ENCODE data around the gene ATF5.

The ATF5 gene

DNA sequence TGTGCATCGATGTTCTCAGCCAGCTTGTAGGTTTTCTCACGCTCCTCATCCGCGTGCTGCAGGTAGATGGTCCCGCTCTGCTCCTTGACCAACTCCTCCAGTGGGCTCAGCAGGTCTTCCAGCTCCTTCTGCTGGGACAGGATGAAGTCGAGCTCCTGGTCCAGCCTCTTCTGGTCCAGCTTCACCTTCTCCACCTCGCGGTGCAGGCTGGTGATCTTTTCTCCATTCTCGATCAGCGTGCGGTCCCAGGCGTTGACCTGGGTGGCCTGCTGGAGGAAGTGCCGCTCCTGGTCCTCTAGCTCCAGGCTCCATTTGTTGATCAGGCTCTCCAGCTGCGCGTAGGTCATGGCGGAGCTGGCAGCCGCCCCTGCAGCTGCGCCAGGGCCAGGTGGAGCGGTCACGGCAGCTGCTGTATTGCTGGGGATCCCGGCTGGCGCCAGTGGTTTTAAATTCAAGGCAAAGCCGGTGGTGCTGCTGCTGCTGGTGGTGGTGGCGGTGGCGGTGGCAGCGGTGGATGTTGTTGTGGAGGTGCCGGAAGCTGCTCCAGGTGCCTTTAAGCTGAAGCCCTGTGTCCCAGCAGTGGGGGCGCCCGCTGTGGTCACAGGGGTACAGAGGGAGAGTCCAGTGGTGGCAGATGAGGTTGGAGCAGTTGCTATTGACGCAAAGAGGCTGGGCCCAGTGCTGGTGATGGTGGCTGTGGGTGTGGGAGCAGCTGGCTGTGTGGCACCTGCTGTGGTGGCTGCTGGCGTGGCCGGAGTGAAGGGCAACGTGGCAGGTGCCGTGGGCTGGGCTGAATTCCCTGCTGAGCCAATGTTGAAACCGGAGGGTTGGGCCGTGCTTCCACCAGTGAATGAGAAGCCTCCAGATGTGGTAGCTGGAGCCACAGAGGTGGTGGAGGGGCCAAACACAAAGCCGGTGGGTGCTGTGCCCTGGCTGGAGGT, 20.3 kb upstream of the ATF5 start:
- no peak overlapping the region for H3K4me3 Mint-ChIP-seq

DNA sequence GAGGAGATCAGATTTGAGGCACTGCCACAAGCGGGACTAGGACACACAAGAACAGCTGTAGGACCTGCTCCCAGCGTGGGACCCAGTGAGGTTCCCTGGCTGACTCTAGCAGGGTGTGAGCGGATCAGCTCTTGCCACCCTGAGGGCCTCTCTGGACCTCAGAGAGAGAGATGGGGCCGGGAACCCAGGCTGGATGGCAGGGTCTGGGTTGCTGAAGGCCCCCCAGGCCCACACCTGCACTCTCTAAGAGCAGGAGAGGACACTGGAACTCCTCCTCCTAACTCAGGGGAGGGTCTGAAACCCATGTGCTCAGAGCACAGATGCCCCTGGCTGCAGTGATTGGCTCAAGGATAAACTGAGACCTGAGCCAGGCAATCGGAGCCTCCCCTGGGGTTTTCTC, 18.8 kb upstream of the ATF5 start:
- no peak for ATAC-seq

More for the DNA sequence above, 20.3 kb upstream of the ATF5 start:
- ATAC-seq (no peak), DNase-seq (no peak)
- Mint-ChIP-seq H3K9me3 (no peaks in the 10 kb centered on the region), H3K27ac (no peak overlapping the region), H3K36me3 (ENCODE audit: low read depth) (peaks cover 60% of the 10 kb centered on the region), H3K27me3 (no peaks in the 10 kb centered on the region), H3K4me1 (peaks cover 69% of the 10 kb centered on the region)

DNA sequence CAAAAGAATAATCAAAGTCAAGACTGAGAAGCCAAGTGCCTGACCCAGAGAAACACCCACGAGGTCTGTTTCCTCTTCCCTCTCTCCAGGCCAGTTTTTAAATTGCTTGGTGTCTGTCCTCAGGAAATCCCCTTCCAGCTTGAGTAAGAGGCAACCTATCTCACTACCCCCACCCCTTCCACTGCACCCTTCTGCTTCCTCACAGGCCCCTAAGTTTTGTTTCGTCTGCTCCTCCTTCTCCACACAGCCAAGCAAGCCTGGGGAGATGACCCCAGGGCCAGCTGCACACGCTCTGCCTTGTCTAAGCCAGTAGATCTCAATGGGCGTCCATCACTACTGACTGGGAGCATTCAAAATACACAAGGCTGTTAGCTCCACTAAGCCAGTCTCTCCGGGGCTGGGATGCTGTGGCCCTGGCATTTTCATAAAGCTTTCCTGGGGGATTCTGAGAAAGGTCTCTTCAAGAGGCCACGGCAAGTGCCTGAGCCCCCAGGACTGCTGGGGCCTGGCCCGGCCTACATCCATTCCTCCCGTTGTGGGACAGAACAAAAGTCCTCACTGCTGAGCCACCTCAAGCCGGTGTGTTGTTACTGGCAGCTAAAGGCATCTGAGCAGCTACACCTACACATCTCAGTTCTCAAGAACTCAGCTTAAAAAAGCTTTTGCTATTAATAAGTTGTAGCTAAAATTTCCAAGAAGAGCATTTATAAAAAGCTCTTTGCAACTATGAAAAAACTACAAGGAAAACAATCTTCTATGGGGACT, 17.4 kb upstream of the ATF5 start:
- Mint-ChIP-seq H3K27me3 (no peaks in the 10 kb centered on the region), H3K27ac (peak overlapping the region; percentile 87), H3K9me3 (no peaks in the 10 kb centered on the region), H3K36me3 (ENCODE audit: low read depth) (peaks cover 71% of the 10 kb centered on the region), H3K4me1 (peaks cover 71% of the 10 kb centered on the region), H3K4me3 (peak overlapping the region; percentile 48)
- DNase-seq (peak; percentile 39), ATAC-seq (peak; percentile 75)

More for the DNA sequence above, 18.8 kb upstream of the ATF5 start:
- Mint-ChIP-seq H3K9me3 (no peaks in the 10 kb centered on the region), H3K36me3 (ENCODE audit: low read depth) (peaks cover 72% of the 10 kb centered on the region), H3K4me3 (no peak overlapping the region), H3K27ac (no peak overlapping the region), H3K4me1 (peaks cover 71% of the 10 kb centered on the region), H3K27me3 (no peaks in the 10 kb centered on the region)
- DNase-seq = no peak

DNA sequence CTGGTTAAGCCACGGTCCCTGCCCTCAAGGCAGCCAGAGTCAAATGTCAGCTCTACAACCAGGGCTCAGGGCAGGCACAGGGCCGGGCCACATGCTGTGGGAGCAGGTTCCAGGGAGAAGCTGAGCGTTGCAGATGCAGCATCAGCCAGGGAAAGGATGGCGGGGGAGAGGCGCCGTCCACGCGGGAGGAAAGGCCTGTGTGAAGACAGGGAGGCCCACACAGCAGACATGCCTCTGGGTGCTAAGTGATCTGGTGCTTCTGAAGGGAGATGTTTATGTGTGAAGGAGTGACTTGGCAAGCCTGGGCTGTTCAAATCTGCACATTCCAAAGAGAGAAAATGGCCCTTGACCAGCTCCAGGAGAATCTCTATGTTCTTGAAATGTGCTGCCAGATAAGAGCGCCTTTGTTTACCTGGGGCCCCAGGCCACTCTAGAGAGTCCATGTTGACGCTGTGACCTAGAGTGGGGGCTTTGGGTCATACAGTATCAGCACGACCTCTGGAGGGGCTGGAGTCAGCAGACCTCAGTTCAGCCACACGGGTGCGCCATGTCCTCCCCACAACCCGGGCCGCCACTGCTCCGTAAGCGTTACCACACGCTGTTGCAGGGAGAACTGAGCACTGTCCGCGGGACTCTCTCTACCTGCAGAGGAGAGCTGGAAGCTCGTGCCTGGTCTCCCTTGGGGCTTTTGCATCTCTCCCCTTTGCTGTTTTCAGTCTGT, 15.9 kb upstream of the ATF5 start:
- Mint-ChIP-seq H3K27ac (peak overlapping the region; percentile 72), H3K36me3 (ENCODE audit: low read depth) (peaks cover 72% of the 10 kb centered on the region), H3K4me3 (no peak overlapping the region), H3K27me3 (no peaks in the 10 kb centered on the region), H3K9me3 (no peaks in the 10 kb centered on the region), H3K4me1 (peaks cover 70% of the 10 kb centered on the region)
- no peak for DNase-seq
- no peak for ATAC-seq

DNA sequence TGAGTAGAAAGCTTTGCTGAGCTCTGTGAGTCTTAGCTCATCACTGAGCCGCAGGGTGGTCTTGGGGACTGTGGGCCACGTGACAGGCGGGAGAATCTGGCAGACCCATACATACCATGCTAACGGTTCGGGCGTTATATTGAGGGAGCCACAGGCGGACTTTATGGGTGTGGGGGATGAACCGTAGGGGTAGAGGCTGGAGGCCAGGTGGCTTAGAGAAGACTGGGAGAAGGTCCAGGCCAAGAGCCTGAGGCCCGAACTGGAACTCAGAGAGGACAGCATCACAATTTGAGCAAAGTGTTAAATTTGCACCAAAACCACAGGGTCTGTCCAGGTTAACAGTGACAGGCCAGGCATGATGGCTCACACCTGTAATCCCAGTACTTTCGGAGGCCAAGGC, 15.3 kb upstream of the ATF5 start:
- DNase-seq = no peak
- H3K27ac Mint-ChIP-seq = peak overlapping the region; percentile 72

DNA sequence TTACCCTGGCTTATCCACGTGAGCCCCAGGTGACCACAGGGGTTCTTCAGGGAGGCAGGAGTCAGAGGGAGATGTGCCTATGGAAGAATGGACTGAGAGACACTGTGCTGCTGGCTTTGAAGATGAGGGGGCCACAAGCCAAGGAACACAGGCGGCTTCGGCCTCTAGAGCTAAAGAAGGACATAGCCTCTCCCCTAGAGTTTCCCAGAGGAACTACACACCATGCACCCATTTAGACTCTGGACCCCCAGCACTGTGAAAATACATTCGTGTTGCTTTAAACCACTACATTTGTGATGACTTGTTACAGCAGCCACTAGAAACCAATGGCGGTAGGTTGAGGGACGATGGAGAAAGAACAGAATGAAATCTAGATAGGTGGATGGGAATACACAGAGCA, 13.7 kb upstream of the ATF5 start:
- DNase-seq (no peak), ATAC-seq (no peak)
- H3K4me3 Mint-ChIP-seq = no peak overlapping the region
- peaks cover 64% of the 10 kb centered on the region for H3K36me3 Mint-ChIP-seq (ENCODE audit: low read depth)
- H3K27me3 Mint-ChIP-seq = no peaks in the 10 kb centered on the region
- H3K9me3 Mint-ChIP-seq = no peaks in the 10 kb centered on the region
- peak overlapping the region; percentile 75 for H3K27ac Mint-ChIP-seq
- H3K4me1 Mint-ChIP-seq = peaks cover 67% of the 10 kb centered on the region

More for the DNA sequence above, 15.3 kb upstream of the ATF5 start:
- Mint-ChIP-seq H3K9me3 (no peaks in the 10 kb centered on the region), H3K4me3 (no peak overlapping the region), H3K27me3 (no peaks in the 10 kb centered on the region), H3K4me1 (peaks cover 69% of the 10 kb centered on the region), H3K36me3 (ENCODE audit: low read depth) (peaks cover 72% of the 10 kb centered on the region)
- ATAC-seq = no peak

DNA sequence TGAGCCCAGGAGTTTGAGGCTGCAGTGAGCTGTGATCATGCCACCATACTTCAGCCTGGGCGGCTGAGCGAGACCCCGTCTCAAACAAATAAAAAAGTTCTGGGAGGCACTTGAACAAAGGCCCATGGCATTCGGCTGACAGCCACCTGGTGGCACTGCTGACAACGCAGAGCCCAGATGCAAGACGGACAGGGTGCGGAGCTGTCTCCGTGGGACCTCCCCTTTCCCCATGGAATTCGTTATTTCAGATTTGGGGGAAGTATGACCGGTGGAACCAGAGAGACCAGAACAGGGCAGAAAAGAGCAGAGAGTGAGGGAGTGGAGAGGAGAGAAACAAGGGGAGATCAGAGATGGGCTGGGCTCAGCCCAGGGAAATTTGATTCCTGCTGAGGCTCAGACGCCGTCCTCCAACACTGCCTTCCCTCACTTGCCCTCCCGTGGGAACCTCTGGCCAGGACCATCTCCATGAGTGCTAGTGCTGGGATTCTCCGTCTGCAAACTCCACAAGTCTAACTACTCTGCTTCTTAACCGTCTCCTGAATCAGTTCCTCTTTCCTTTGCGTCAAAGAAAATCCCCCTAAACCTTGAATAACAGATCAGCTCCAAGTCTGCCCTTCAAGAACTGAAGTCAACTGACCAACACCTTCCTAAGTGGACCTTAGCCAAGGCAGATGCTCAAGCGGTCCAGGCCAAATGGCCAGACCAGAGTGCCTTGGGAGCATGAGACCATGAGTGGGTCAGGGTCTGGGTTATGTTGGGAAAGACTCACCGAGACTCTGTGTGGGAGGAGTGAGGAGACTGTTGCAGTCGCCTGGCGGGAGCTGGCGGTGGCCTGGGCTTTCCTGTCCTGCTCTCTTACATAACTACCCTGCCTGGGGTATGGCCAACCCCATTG, 11.9 kb upstream of the ATF5 start:
- peaks cover 67% of the 10 kb centered on the region for H3K36me3 Mint-ChIP-seq (ENCODE audit: low read depth)
- H3K9me3 Mint-ChIP-seq = no peaks in the 10 kb centered on the region
- DNase-seq (no peak), ATAC-seq (no peak)
- peaks cover 66% of the 10 kb centered on the region for H3K4me1 Mint-ChIP-seq
- H3K4me3 Mint-ChIP-seq = no peak overlapping the region
- H3K27me3 Mint-ChIP-seq = no peaks in the 10 kb centered on the region
- H3K27ac Mint-ChIP-seq = peak overlapping the region; percentile 74

DNA sequence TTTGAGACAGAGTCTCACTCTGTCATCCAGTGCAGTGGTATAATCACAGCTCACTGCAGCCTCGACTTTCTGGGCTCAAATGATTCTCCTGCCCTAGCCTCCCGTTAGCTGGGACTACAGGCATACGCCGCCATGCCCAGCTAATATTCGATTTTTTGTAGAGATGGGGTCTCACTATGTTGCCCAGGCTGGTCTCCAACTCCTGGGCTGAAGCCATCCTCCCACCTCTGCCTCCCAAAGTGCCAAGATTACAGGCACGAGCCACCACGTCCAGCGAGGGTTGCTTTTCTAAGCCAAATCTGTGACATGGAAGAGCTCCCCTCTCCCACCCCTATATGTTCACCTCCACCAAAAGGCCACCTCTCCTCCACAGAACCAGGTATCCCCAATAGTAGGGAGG, 10.9 kb upstream of the ATF5 start:
- Mint-ChIP-seq H3K27me3 (no peaks in the 10 kb centered on the region), H3K36me3 (ENCODE audit: low read depth) (peaks cover 61% of the 10 kb centered on the region), H3K4me3 (no peak overlapping the region), H3K9me3 (no peaks in the 10 kb centered on the region), H3K27ac (peak overlapping the region; percentile 50), H3K4me1 (peaks cover 64% of the 10 kb centered on the region)
- ATAC-seq (no peak), DNase-seq (no peak)

DNA sequence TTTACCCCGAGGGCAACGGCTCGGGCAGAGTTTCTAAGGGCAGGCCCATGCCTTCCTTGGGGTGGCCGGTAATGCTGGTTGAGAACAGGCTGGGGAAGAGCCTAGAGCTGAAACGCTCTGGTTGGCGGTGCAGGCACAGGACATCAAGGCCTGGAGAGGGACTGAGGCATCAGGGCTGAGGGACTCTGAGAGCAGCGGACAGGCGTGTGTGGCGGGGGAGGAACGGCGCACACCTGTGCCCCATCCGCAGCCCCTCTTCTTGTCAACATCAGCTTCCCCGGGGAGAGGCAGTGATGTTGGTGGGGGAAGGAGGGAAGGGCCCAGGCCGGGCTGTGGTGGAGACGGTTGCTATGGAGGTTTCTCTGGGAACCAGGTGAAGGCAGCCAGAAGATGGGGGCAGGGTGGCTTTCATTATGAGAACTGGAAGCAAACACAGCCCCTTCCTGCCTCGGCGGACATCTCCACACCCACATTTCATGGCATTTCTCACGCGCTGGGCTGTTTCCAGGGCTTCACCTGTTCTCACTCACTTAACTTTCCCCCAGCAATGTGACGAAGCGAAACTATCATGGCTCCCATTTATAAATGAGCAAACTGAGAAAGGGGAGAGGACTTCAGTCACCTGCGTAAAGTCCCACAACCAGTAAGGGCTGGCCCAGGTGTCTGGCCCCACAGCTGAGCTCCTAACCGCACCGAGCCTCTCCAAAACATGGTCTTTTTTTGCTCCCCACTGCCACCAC, 8.2 kb upstream of the ATF5 start:
- H3K36me3 Mint-ChIP-seq (ENCODE audit: low read depth) = peaks cover 56% of the 10 kb centered on the region
- H3K4me1 Mint-ChIP-seq = peaks cover 61% of the 10 kb centered on the region
- no peaks in the 10 kb centered on the region for H3K27me3 Mint-ChIP-seq
- no peaks in the 10 kb centered on the region for H3K9me3 Mint-ChIP-seq
- ATAC-seq (no peak), DNase-seq (no peak)
- H3K4me3 Mint-ChIP-seq = no peak overlapping the region
- no peak overlapping the region for H3K27ac Mint-ChIP-seq

DNA sequence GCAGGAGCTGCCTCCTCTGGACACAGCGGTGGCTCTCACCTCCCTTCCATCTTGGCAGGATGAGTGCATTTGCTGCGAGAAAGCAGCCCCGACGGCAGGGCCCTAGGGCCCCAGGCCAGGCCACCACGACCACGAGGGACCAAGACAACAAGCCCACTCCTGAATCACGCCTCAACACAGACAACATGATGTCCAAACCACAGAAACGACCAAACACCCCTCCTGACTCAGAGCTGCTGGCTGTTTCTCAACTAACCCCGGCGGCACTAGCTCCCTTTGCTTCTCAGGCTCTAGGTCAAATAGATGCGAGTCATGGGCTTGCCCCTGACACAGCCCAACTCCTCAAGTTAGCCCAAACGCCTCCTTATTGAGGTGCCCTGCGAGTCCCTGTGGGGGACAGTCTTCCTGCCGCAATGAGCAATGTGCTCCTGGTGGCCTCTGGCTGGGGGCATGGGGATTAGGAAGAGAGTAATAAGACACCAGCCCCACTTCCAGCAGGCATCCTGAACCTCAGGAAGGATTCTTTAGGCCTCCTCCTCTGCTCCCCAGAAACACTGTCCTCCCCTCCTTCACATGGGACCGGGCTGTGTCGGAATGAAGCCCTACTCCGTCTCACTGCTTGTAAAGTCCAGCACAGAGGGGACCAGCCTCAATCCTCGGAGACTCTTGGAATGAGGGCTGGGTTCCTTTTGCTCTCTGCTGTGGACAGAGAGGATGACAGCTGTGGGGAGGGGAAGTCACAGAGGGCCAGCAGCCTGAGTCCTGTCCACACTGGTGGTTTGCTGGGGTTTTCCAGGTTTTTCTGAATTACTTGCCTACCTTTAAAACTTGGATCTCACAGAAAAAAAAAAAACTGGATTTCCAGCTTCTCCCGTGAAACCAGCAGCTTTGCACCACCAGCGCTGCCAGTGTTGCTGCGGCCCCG, 6.9 kb upstream of the ATF5 start:
- peaks cover 62% of the 10 kb centered on the region for H3K4me1 Mint-ChIP-seq
- peaks cover 58% of the 10 kb centered on the region for H3K36me3 Mint-ChIP-seq (ENCODE audit: low read depth)
- ATAC-seq (peak; percentile 37), DNase-seq (no peak)
- peak overlapping the region; percentile 47 for H3K27ac Mint-ChIP-seq
- no peaks in the 10 kb centered on the region for H3K27me3 Mint-ChIP-seq
- H3K9me3 Mint-ChIP-seq = no peaks in the 10 kb centered on the region
- no peak overlapping the region for H3K4me3 Mint-ChIP-seq

DNA sequence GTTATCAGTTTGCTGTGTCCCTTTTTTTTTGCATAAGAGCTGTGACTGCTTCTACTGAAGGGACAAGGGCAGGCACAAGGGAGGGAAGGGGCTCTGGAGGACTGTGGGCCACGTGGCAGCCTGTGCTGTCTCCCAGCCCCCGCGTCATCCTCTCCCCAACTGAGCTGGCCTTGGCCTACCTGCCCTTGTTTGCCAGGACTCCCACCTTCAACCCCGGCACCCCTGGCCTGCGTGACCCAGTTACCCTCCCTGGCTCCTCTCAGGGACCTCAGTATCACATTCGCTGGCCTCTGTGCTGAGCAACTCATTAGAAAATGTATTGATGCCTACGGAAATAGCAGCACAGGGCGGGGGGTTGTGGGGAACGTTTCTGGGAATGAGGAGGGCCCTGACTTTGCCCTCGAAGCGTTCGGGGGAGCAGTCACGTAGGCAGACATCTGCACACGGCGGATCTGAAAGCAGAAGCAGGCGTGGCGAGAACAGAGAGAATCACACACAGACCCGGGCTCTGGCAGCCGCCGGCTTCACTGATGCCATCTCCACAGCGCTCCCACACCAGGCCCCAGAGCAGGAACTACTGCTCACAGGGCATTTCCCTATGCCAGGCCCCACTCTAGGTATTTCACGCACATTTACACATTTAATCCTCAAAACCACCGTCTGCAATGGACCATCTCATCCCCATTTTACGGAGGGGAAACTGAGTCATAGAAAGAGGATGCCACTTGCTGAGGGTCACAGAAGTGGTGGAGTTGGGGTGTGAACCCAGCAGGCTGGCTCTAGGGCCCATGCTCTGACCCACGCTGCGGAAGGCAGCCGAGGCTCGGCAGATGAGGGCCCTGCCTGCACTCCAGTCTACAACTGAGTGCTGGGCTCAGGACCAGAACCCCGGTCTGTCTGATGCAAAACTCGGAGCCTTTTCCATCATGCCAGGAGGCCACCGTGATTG, 5.7 kb upstream of the ATF5 start:
- no peak overlapping the region for H3K27ac Mint-ChIP-seq
- no peaks in the 10 kb centered on the region for H3K27me3 Mint-ChIP-seq
- H3K36me3 Mint-ChIP-seq (ENCODE audit: low read depth) = peaks cover 57% of the 10 kb centered on the region
- H3K9me3 Mint-ChIP-seq = no peaks in the 10 kb centered on the region
- ATAC-seq = no peak
- H3K4me1 Mint-ChIP-seq = peaks cover 63% of the 10 kb centered on the region
- no peak overlapping the region for H3K4me3 Mint-ChIP-seq
- no peak for DNase-seq
